GM21515 (cell line): ENCODE data around the gene FSTL5.

Experiments used
- ATAC-seq: cut with Tn5 transposase; IDR thresholded peaks from one replicate; pipeline ENCODE4 v1.9.1; 2021; ENCODE audit not compliant: unreplicated experiment

The FSTL5 gene

DNA sequence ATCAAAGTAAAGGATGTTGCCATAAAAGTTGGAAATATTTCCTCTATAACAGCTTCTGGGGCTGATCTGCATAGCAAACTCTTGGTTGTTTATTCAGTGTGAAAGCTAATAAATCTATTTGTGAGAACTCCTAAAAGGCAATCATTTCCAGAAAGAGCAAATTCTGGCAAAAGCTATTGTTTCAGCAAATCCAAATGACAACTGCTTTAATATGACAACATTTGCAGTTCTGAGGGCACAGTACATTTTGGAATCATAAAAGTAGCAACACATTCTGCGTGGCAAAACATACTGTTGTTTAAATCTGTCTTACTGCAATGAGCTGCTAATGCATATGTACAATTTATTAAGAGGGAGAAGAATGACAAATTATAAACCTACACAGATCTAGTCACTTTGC is 818.1 kb downstream of the FSTL5 start:
- no peak for ATAC-seq

DNA sequence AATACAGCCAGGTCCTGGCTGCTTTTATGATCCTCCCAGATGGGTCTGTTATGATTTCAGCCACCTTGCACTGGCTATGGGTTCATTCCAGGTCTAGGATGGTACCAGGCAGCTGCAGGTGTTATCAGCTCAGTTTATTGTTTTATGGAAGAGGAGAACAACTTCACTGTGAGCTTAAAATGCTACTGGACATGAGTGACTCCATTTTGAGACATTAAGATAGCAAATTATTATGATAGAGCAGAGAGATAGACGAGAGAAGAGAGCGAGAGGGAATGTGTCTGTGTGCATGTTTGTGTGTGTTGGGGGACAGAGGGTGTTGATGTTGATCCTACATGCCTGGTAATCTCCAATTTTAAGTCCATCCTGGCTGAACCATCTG is 820.2 kb downstream of the FSTL5 start:
- no peak for ATAC-seq

DNA sequence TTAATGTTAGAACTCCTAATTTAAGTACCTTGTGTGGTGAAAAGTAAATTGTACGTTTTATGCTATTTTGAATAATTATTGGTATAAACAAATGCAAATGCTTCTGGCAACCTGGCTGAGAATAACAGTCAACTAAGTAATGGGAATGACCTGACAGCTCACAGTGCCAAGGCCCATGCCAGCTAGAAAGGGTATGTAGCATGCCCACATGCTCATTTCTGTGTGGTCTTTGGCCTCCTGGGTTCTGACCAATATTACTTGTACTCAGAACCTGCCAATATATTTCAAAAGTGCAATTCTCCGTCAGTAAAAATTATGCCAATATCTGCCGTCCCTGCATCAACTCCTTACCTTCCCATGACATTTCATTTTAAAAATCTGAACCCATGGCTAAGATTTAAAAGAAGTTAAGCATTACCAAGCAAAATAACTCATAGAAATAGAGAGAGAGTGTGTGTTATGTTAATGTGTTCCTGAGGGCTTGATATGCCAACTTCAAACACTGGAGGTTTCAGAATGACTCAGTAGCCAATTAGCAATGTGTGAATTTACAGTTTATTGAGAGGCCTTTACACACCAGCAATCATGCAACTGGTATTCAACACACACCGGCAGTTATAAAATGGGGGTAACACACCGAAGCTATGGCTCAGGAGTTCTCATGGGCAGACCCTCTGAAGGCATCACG is 820.8 kb downstream of the FSTL5 start:
- no peak for ATAC-seq

DNA sequence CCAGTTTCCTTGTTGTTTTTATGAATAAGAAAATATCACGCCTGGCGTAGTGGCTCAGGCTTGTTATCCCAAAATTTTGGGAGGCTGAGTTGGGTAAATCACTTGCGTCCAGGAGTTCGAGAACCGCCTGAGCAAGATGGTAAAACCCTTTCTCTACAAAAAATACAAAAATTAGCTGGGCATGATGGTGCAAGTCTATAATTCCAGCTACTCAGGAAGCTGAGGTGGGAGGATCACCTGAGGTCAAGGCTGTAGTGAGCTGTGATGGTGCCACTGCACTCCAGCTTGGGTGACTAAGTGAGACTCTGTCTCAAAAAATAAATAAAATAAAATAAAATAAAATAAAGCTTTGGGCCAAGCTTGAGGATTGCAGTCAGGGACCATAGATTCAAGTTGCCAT is 827.2 kb downstream of the FSTL5 start:
- no peak for ATAC-seq

DNA sequence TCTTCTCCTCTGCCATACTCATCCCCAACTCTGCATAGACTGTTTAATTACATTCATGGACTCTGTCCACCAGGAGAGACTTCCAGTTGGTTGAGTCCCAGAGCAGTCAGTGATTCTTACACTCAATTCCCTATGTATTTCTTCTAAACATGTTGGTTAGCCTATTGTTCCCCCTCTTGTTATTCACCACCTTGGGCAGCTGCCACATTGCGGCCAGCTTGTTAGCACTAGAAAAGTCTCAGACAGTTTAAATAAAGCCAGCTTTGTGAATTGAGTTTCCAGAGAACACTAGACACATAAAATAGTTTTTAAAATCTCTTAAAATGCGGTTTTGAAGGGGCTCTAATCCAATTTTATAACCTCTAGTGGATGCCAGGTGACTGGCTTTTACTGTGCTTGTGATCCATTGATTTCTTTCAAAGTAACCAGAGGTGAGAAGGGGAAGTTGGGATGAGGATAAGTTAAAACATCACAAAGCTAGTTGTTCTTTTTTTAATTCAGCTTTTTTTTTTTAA is 827.7 kb downstream of the FSTL5 start:
- no peak for ATAC-seq
